ENCODE data around the gene EIF4B. TPM values are rescaled to one million over a fixed set of nuclear protein-coding genes. Genes with fewer than 3 reads are reported as not detected.

The EIF4B gene
- polyA plus RNA-seq, 1 donor (not counting 4 experiments of a cell fraction or from before 2014, with no cell fraction given), result 422 TPM

GRCh38 chr12:53068811-53069585, 62.7 kb downstream of the EIF4B start:
- Histone ChIP-seq H3K9ac (ENCODE audit: control insufficient read depth, extremely low read depth, insufficient read depth, low read length) (no peak overlapping the region), H3K4me3 (ENCODE audit: control insufficient read depth in 2 of 3, extremely low read depth in 1 of 3, insufficient read depth in 2 of 3, low read depth in 1 of 3, low read length in 3 of 3) (no peak overlapping the region), H3K27ac (ENCODE audit: control insufficient read depth, insufficient read depth, low read length) (peak overlapping the region; percentile 14), H4K20me1 (ENCODE audit: control insufficient read depth, extremely low read depth, insufficient read depth, low read length) (peaks cover 5% of the 10 kb centered on the region), H3K36me3 (ENCODE audit: control insufficient read depth in 2 of 2, extremely low read depth in 1 of 2, insufficient read depth in 2 of 2, low read length in 2 of 2) (peaks cover 29 to 34% of the 10 kb centered on the region in 2 experiments), H3K4me2 (ENCODE audit: control insufficient read depth, extremely low read depth, insufficient read depth, low read depth, low read length) (no peak overlapping the region), H3K4me1 (ENCODE audit: control insufficient read depth, extremely low read depth, insufficient read depth, low read length) (peaks cover 30% of the 10 kb centered on the region), H3K9me1 (ENCODE audit: control insufficient read depth, extremely low read depth, insufficient read depth, low read length) (peaks cover 7% of the 10 kb centered on the region), H3K9me3 (ENCODE audit: control insufficient read depth, low read depth, low read length) (no peaks in the 10 kb centered on the region), H3K79me2 (ENCODE audit: control insufficient read depth, insufficient read depth, low read length) (no peaks in the 10 kb centered on the region), H2AFZ (ENCODE audit: control insufficient read depth, low read length) (no peak overlapping the region), H3K27me3 (ENCODE audit: control insufficient read depth, extremely low read depth, insufficient read depth, low read length) (no peaks in the 10 kb centered on the region)
- TF ChIP-seq EZH2 (IDR thresholded peaks at IDR 0.05; ENCODE audit: low read length) (no peak), CTCF (optimal IDR thresholded peaks at IDR 0.05 in 1 of 3, IDR thresholded peaks at IDR 0.05 in 1 of 3, conservative IDR thresholded peaks at IDR 0.05 in 1 of 3; ENCODE audit: extremely low read depth in 1 of 3, insufficient read depth in 2 of 3, low read length in 3 of 3) (no peak)
- FAIRE-seq, result no peak
- DNase-seq (ENCODE audit: low read depth, low spot score), result no peak
- dilution Hi-C loops (cut with MboI; ENCODE audit: extremely low pct_ligation_motif_present, low sequenced_read_pairs), result no loop called here

- Histone ChIP-seq H3K27ac (ENCODE audit: control insufficient read depth, insufficient read depth, low read length) (no peak overlapping the region), H3K9ac (ENCODE audit: control insufficient read depth, extremely low read depth, insufficient read depth, low read length) (no peak overlapping the region)
Measured at GRCh38 chr12:53069621-53070410, 63.6 kb downstream of the EIF4B start.

More at GRCh38 chr12:53069621-53070410, 63.6 kb downstream of the EIF4B start:
- Histone ChIP-seq H3K4me1 (ENCODE audit: control insufficient read depth, extremely low read depth, insufficient read depth, low read length) (peaks cover 30% of the 10 kb centered on the region), H2AFZ (ENCODE audit: control insufficient read depth, low read length) (no peak overlapping the region), H3K79me2 (ENCODE audit: control insufficient read depth, insufficient read depth, low read length) (no peaks in the 10 kb centered on the region), H3K9me3 (ENCODE audit: control insufficient read depth, low read depth, low read length) (no peaks in the 10 kb centered on the region), H4K20me1 (ENCODE audit: control insufficient read depth, extremely low read depth, insufficient read depth, low read length) (peaks cover 5% of the 10 kb centered on the region), H3K27me3 (ENCODE audit: control insufficient read depth, extremely low read depth, insufficient read depth, low read length) (no peaks in the 10 kb centered on the region), H3K9me1 (ENCODE audit: control insufficient read depth, extremely low read depth, insufficient read depth, low read length) (peaks cover 7% of the 10 kb centered on the region), H3K4me3 (ENCODE audit: control insufficient read depth in 2 of 3, extremely low read depth in 1 of 3, insufficient read depth in 2 of 3, low read depth in 1 of 3, low read length in 3 of 3) (no peak overlapping the region), H3K4me2 (ENCODE audit: control insufficient read depth, extremely low read depth, insufficient read depth, low read depth, low read length) (no peak overlapping the region), H3K36me3 (ENCODE audit: control insufficient read depth in 2 of 2, extremely low read depth in 1 of 2, insufficient read depth in 2 of 2, low read length in 2 of 2) (peaks cover 32 to 41% of the 10 kb centered on the region in 2 experiments)
- no peak for FAIRE-seq
- dilution Hi-C loops (cut with MboI; ENCODE audit: extremely low pct_ligation_motif_present, low sequenced_read_pairs), result no loop called here
- no peak for DNase-seq (ENCODE audit: low read depth, low spot score)
- TF ChIP-seq EZH2 (IDR thresholded peaks at IDR 0.05; ENCODE audit: low read length) (no peak), CTCF (optimal IDR thresholded peaks at IDR 0.05 in 1 of 3, IDR thresholded peaks at IDR 0.05 in 1 of 3, conservative IDR thresholded peaks at IDR 0.05 in 1 of 3; ENCODE audit: extremely low read depth in 1 of 3, insufficient read depth in 2 of 3, low read length in 3 of 3) (no peak)
